PC-3 (cell line): ENCODE data around the gene PRKN.

Source experiments
- EZH2 ChIP-seq: fragments of 300-600 bp; sonication (generic); IDR thresholded peaks from one replicate; pipeline ENCODE4 v1.6.1; 2017; ENCODE audit warnings: antibody characterized with exemption, mild to moderate bottlenecking, low read length; ENCODE audit not compliant: unreplicated experiment
- TF ChIP-seq, protein P1 (sequence below): fragments of 300-600 bp; sonication (generic); conservative IDR thresholded peaks from 2 replicates; pipeline ENCODE4 v1.5.1; 2017; ENCODE audit warnings: antibody characterized with exemption, low read depth, mild to moderate bottlenecking, low read length

DNA sequence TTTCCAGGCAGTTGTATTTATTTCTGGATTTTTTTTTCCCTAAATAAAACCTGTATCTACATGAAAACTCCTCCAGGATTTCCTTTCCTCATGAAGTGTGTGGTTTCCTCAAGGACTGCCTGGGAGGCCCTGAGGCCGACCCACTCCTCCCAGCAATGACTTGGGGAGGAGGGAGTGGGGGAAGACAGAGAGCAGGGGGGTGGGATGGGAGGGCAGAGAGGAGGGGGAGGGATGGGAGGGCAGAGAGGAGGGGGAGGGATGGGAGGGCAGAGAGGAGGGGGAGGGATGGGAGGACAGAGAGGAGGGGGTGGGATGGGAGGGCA lies 1291.9 kb downstream of the PRKN start:
- TF ChIP-seq, protein P1, sequence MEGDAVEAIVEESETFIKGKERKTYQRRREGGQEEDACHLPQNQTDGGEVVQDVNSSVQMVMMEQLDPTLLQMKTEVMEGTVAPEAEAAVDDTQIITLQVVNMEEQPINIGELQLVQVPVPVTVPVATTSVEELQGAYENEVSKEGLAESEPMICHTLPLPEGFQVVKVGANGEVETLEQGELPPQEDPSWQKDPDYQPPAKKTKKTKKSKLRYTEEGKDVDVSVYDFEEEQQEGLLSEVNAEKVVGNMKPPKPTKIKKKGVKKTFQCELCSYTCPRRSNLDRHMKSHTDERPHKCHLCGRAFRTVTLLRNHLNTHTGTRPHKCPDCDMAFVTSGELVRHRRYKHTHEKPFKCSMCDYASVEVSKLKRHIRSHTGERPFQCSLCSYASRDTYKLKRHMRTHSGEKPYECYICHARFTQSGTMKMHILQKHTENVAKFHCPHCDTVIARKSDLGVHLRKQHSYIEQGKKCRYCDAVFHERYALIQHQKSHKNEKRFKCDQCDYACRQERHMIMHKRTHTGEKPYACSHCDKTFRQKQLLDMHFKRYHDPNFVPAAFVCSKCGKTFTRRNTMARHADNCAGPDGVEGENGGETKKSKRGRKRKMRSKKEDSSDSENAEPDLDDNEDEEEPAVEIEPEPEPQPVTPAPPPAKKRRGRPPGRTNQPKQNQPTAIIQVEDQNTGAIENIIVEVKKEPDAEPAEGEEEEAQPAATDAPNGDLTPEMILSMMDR, result no peak
- TF ChIP-seq EZH2, result no peak
